ENCODE results near the gene MBD6. TPM values are rescaled to one million over a fixed set of nuclear protein-coding genes. Genes with fewer than 3 reads are reported as not detected.

The MBD6 gene
- total and polyA plus RNA-seq, 2 experiments from 2014 or later = 2.1 to 13.0 TPM

DNA sequence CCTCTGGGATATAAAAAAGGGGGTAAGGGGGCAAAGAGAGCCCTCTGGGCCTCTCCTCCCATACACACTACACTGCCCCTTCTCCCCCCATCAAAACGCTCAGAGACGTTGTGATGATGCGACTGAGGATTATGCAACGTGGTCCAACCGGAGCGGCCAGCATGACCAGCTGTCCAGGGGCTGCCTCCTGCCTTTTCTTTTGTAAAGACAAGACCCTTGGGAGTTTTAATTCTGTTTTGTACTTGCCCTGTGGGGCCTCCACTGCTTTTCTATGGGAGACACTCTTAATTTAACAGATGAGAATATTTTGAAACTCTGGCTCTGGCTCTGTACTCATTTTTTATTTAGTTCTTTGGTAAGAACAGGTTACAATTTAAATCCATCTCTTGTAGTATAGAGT, 7.2 kb downstream of the MBD6 start:
- 66 to 67% methylated on average over 6 of the region's 6 CpGs for WGBS, 2 experiments (ENCODE audit: low coverage in 1 of 2, low lambda C conversion rate in 2 of 2, missing lambda C conversion rate in 2 of 2)
- TF ChIP-seq EZH2phosphoT487 (IDR thresholded peaks at IDR 0.05; ENCODE audit: insufficient read depth, low read depth) (no peak), EZH2 (IDR thresholded peaks at IDR 0.05; ENCODE audit: insufficient read depth, poor library complexity, severe bottlenecking) (no peak)
- H3K4me3 ChIP-seq = no peak overlapping the region
- H3K27me3 ChIP-seq (replicated peaks; ENCODE audit: insufficient read depth) = no peaks in the 10 kb centered on the region
- in situ Hi-C loops (cut with MboI) = no loop called here
- peaks cover 65% of the 10 kb centered on the region for H3K36me3 ChIP-seq (ENCODE audit: low read depth)
- H3K9ac ChIP-seq = no peak overlapping the region
- H3F3A ChIP-seq (ENCODE audit: insufficient read depth) = peaks cover 35% of the 10 kb centered on the region
- no peak for DNase-seq
- no peak overlapping the region for H3K4me2 ChIP-seq (ENCODE audit: unreplicated experiment)
- no peaks in the 10 kb centered on the region for H4K20me1 ChIP-seq (ENCODE audit: insufficient read depth)
- H2AFZ ChIP-seq = no peak overlapping the region
- no peaks in the 10 kb centered on the region for H3K9me2 ChIP-seq (ENCODE audit: insufficient read depth)
- H3K79me2 ChIP-seq (ENCODE audit: insufficient read depth) = peaks cover 42% of the 10 kb centered on the region
- no peak overlapping the region for H3K27ac ChIP-seq
- no peaks in the 10 kb centered on the region; the same call in 1 of the 2 replicates for H3K4me1 ChIP-seq (ENCODE audit: insufficient read depth)
- no peaks in the 10 kb centered on the region for H3K9me3 ChIP-seq (ENCODE audit: low read depth)

DNA sequence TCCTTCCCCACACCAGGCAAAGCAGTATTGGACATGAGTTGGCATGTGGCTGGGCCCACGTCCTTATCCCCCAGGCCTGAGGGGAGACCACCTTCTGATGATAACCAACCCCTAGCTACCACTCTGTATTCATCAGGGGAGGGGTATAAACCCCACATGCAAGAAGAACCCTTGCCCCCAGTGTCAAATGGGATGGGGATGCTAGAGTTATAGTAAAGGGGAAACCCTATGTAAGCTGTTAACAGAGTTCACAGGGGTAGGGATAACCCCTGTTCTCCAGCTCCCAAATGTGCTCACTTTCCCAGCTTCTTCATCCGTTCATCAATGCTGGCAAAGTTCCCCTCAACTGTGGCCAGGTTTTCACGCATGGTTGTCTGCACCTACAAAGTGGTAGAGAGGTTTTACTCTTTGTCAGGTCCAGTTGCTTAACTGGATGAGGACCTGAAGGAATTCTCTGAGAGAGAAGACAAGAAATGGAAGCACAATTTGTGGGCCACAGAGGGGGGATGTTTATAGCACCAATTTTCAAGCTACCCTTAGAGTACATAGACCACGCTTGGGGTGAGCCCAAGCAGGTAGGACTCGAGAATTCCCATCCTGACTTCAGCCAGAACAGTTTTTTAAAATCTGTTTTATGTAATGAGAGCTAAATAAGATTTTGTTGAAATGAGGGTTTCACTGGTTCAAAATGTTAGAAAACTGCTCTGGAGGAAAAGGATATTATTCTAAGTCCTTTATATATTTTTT, 7.9 kb downstream of the MBD6 start:
- H3K36me3 ChIP-seq (ENCODE audit: low read depth) = peaks cover 65% of the 10 kb centered on the region
- TF ChIP-seq EZH2phosphoT487 (IDR thresholded peaks at IDR 0.05; ENCODE audit: insufficient read depth, low read depth) = no peak
- no peak for TF ChIP-seq EZH2 (IDR thresholded peaks at IDR 0.05; ENCODE audit: insufficient read depth, poor library complexity, severe bottlenecking)
- H3K27me3 ChIP-seq (replicated peaks; ENCODE audit: insufficient read depth) = no peaks in the 10 kb centered on the region

DNA sequence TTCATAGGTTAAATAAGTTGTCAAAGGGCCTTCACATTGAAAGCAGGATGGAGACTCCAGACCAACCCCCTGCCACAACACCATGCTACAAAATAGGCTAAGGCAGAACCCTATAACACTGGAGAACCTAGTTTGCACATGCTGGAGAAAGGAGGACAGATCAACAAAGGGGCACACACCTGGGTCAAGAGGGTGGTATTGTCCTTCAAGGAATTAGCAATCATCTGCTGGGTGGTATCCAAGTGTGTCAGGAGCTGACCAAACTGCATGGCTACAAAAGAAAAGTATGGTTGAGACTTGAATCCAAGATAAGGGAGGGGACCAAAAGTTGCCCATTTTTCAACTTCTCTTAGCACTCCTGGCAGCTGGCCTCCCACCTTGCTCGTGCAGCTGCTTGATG, 9.2 kb downstream of the MBD6 start:
- 22 to 23% methylated on average over 1 of the region's 1 CpG for WGBS, 2 experiments (ENCODE audit: low coverage in 1 of 2, low lambda C conversion rate in 2 of 2, missing lambda C conversion rate in 2 of 2)

More for the DNA sequence above, 7.9 kb downstream of the MBD6 start:
- Histone ChIP-seq H3K9ac (no peak overlapping the region), H4K20me1 (ENCODE audit: insufficient read depth) (no peaks in the 10 kb centered on the region), H3K4me1 (ENCODE audit: insufficient read depth) (no peaks in the 10 kb centered on the region), H3K9me3 (ENCODE audit: low read depth) (no peaks in the 10 kb centered on the region), H3F3A (ENCODE audit: insufficient read depth) (peaks cover 35% of the 10 kb centered on the region), H3K27ac (no peak overlapping the region), H3K79me2 (ENCODE audit: insufficient read depth) (peaks cover 35% of the 10 kb centered on the region), H3K4me2 (ENCODE audit: unreplicated experiment) (no peak overlapping the region), H3K4me3 (no peak overlapping the region), H3K9me2 (ENCODE audit: insufficient read depth) (no peaks in the 10 kb centered on the region), H2AFZ (no peak overlapping the region)
- in situ Hi-C loops (cut with MboI) = no loop called here
- WGBS, 2 experiments (ENCODE audit: low coverage in 1 of 2, low lambda C conversion rate in 2 of 2, missing lambda C conversion rate in 2 of 2) = 82 to 86% methylated on average over 5 of the region's 5 CpGs
- no peak for DNase-seq

DNA sequence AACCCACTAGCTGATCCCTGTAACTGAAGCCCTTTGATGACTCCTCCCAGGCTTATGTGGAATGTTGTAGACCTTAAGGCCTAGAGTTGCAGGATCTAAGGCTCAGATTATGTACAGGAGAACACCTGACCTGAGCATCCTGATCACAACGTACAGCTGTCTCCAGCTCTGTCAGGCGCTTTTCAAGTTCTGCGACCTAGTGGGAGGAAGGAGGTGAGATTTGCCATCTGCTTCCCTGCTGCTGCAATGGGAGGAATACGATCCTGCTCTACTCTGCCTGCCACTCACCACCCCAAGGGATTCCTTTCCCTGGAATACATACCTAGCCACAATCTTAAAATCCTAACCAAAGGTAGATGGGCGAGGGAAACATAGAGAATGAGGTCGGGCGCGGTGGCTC, 10.5 kb downstream of the MBD6 start:
- Histone ChIP-seq H3K4me3 (no peak overlapping the region), H3K36me3 (ENCODE audit: low read depth) (peaks cover 61% of the 10 kb centered on the region), H4K20me1 (ENCODE audit: insufficient read depth) (no peaks in the 10 kb centered on the region), H3K27me3 (replicated peaks; ENCODE audit: insufficient read depth) (no peaks in the 10 kb centered on the region), H3K9me2 (ENCODE audit: insufficient read depth) (no peaks in the 10 kb centered on the region), H3K9ac (no peak overlapping the region), H3K4me1 (ENCODE audit: insufficient read depth) (no peaks in the 10 kb centered on the region), H3K9me3 (ENCODE audit: low read depth) (no peaks in the 10 kb centered on the region), H2AFZ (no peak overlapping the region), H3F3A (ENCODE audit: insufficient read depth) (peaks cover 35% of the 10 kb centered on the region), H3K27ac (no peak overlapping the region), H3K79me2 (ENCODE audit: insufficient read depth) (peaks cover 19% of the 10 kb centered on the region), H3K4me2 (ENCODE audit: unreplicated experiment) (no peak overlapping the region)
- TF ChIP-seq EZH2 (IDR thresholded peaks at IDR 0.05; ENCODE audit: insufficient read depth, poor library complexity, severe bottlenecking) = no peak
- no peak for TF ChIP-seq EZH2phosphoT487 (IDR thresholded peaks at IDR 0.05; ENCODE audit: insufficient read depth, low read depth)
- in situ Hi-C loops (cut with MboI) = no loop called here
- DNase-seq = no peak
- WGBS, 2 experiments (ENCODE audit: low coverage in 1 of 2, low lambda C conversion rate in 2 of 2, missing lambda C conversion rate in 2 of 2) = 86 to 89% methylated on average over 8 of the region's 8 CpGs

More for the DNA sequence above, 9.2 kb downstream of the MBD6 start:
- no peak overlapping the region for H2AFZ ChIP-seq
- TF ChIP-seq EZH2 (IDR thresholded peaks at IDR 0.05; ENCODE audit: insufficient read depth, poor library complexity, severe bottlenecking) (no peak), EZH2phosphoT487 (IDR thresholded peaks at IDR 0.05; ENCODE audit: insufficient read depth, low read depth) (no peak)
- H4K20me1 ChIP-seq (ENCODE audit: insufficient read depth) = no peaks in the 10 kb centered on the region
- H3F3A ChIP-seq (ENCODE audit: insufficient read depth) = peaks cover 35% of the 10 kb centered on the region
- H3K9me2 ChIP-seq (ENCODE audit: insufficient read depth) = no peaks in the 10 kb centered on the region
- H3K4me3 ChIP-seq = no peak overlapping the region
- H3K36me3 ChIP-seq (ENCODE audit: low read depth) = peaks cover 65% of the 10 kb centered on the region
- no peak overlapping the region for H3K27ac ChIP-seq
- no peaks in the 10 kb centered on the region for H3K4me1 ChIP-seq (ENCODE audit: insufficient read depth)
- H3K79me2 ChIP-seq (ENCODE audit: insufficient read depth) = peaks cover 22% of the 10 kb centered on the region
- in situ Hi-C loops (cut with MboI) = no loop called here
- no peaks in the 10 kb centered on the region for H3K9me3 ChIP-seq (ENCODE audit: low read depth)
- H3K9ac ChIP-seq = no peak overlapping the region
- DNase-seq = no peak
- H3K4me2 ChIP-seq (ENCODE audit: unreplicated experiment) = no peak overlapping the region
- H3K27me3 ChIP-seq (replicated peaks; ENCODE audit: insufficient read depth) = no peaks in the 10 kb centered on the region
